Skeletal muscle cell (primary cell): Measurements from ENCODE around the gene ADARB2.

Source experiments
- DNase-seq: peaks from one replicate; pipeline ENCODE4 v3.0.0-alpha.2; 2010; ENCODE audit warnings: low read depth
- H3K4me3 ChIP-seq: 2 replicates; pipeline ENCODE4 v1.5.1; 2011; ENCODE audit warnings: low read depth, mild to moderate bottlenecking, control low read depth, low read length, moderate library complexity

Gene ADARB2

DNA sequence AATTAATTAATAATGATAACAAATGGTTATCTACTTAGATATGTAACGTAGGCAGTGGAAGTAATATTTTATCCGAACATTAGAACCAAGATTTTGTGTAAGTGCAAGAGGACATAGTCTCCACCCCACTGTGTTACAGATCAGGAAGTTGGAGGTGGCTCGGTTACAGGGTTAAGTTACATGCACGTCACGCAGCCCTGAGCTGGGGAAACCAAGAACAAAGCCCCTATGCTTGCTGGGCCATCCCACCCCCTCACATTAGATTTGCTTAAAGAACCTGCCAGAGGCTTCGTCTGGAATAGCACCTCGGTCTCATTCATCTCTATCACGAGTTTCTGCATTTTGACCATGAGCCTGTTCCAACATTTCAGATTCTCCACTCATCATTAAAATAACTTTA is 214.1 kb downstream of the ADARB2 start:
- H3K4me3 ChIP-seq: no peak overlapping the region
- no peak for DNase-seq

DNA sequence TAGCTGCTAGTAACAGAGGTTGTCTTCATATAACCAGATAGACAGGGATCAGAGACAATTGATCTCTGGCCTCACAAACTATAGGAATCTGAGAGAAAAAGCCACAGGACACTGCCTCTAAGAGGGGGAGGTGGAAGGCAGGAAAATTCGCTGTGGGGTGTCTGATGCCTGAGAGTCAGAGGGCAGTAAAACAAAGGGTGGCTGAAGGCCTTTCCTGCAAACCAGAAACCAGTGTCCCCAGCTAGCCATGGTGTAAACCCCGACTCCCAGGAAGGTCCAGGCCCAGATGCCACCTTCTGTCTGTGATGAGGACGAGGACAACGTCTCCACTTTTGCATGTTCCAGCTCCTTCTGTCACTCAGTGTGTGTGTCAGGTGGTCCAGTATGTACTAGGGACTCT is 215.1 kb downstream of the ADARB2 start:
- H3K4me3 ChIP-seq: no peak overlapping the region
- no peak for DNase-seq

DNA sequence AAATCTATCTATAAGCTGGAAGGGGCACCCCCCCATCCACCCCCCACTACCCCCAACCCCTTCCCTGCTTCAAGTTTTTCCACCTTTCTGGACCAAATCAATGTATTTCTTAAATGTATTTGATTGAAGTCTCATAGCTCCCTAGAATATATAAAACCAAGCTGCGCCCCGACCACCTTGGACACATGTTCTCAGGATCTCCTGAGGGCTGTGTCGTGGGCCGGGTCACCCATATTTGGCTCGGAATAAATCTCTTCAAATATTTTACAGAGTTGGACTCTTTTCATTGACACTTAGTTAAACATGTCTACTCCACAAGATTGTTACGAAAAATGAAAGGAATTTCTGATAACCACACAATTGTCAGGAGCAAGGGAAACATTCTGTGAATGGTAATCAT is 215.6 kb downstream of the ADARB2 start:
- no peak for DNase-seq
- no peak overlapping the region for H3K4me3 ChIP-seq

DNA sequence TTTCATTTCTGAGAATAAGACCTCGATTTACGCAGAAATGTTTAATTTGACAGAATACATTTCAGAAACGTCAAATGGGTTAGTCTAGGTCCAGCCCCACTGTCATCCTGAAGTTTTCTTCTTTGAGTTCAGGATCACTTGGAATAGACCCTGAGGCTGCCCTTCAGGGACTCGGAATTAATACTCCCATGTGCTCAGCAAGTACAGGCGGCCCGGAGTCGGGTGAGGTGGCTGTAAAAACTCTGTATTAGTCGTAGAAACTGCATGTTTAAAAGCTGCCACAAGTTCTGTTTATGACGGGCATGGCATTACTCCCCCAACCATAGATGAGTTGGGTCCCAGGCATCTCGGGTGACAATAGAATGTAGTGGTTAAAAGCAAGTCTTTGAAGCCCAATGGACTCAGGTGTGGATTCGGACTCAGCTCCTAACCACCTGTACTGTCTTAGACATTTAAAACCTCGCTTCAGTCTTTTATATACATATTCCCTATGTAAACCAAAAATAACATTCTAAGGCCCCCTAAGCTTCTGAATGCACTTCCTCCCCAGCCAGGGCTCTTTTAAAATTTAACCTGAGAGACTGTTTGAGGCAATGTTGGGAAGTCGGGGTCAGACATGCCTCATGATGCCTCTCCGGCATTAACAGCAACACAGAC is 216.3 kb downstream of the ADARB2 start:
- no peak for DNase-seq
- H3K4me3 ChIP-seq: no peak overlapping the region

- no peak for DNase-seq
- no peak overlapping the region for H3K4me3 ChIP-seq
These were observed 217.9 kb downstream of the ADARB2 start for GRCh38 chr10:1519391-1519790.

GRCh38 chr10:1517684-1518083 is 219.6 kb downstream of the ADARB2 start:
- no peak for DNase-seq
- no peak overlapping the region for H3K4me3 ChIP-seq

GRCh38 chr10:1516492-1517165 is 220.7 kb downstream of the ADARB2 start:
- no peak overlapping the region for H3K4me3 ChIP-seq
- DNase-seq: no peak

DNA sequence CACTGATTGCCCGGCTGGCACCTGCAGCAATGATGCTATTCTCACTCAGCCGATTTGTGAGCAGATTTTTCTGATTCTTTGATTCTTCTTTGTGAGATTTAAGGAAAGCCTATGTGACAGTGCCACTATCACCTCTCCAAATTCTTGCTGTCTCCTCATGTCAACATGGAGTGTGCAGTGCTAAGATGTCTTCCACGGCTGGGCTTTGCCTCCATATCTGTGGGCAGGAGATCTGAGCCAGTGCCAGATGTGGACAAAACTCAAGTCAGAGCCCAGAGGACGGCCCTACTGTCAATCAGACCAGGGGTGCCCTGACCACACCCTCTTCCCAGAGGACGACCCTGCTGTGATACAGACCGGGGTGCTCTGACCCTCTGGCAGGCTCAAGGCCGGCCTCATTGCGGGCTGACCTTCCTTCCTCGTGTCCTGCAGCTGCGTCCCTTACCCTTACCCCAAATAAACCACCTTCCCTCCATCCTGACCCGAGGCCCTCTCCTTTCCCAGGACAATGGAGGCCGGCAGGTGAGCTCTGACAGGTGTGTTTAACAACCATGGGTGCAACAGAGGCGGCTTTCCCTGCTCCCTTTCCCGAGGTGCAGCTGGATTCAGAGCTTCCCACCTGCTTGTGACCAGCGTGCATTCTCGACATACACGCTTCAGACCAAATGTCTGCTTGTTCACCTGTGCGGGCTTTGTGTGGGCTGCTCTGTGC is 221.4 kb downstream of the ADARB2 start:
- no peak for DNase-seq
- H3K4me3 ChIP-seq: no peak overlapping the region

DNA sequence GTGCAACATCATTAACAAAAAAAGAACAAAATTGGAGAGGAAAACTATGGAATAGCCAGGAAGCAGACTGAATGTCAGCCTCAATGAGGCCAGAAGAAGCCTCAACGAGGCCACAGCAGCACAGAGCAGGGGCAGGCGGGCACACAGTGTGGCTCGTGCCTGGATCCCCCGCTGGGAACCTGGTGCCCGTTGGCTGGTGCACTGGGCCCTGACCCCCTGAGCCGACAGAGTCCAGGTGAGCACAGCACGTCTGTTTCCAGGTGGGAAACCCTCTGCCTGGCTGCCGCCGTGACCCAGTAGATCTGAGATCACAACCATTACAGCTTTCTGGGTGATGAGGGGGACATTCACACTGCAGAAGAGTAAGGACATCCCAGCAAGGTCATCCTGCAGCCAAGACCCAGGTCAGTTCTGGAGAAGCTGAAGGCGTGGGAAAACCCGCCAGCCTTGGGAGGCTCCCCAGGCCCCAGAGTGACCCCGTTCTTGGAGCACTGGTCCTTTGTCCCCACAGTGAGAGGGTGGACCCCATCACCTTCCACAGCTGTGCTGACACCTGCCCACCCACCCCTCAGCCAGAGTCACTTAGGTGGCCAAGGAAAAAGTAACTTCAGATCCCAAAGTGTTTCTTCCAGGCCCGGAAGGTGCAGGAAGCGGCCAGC is 222.1 kb downstream of the ADARB2 start:
- no peak overlapping the region for H3K4me3 ChIP-seq
- no peak for DNase-seq

DNA sequence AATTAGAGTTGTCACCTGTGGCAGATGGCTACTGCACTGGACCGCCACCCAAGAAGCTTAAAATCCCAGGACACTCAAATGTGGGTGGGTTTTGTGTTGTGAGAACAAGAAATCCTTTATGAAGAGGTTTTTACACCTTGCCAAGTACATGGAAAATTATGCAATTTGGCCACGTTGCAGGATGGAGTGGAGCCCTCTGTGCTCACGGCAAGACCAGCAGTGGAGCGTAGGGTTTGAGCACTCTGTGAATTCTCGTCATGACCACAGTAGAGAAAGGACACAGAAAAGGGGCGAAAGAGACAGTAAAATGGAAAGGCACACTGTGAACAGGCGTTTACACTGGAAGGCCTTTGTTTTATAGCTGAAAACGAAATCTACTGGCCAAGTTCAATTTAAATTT is 222.6 kb downstream of the ADARB2 start:
- DNase-seq: no peak
- H3K4me3 ChIP-seq: no peak overlapping the region

GRCh38 chr10:1513221-1513620 is 224.1 kb downstream of the ADARB2 start:
- DNase-seq: no peak
- H3K4me3 ChIP-seq: no peak overlapping the region

- no peak for DNase-seq
- H3K4me3 ChIP-seq: no peak overlapping the region
These were observed 228.3 kb downstream of the ADARB2 start for GRCh38 chr10:1509011-1509530.

- no peak for DNase-seq
- H3K4me3 ChIP-seq: no peak overlapping the region
These were observed 229.2 kb downstream of the ADARB2 start for GRCh38 chr10:1508096-1508495.

DNA sequence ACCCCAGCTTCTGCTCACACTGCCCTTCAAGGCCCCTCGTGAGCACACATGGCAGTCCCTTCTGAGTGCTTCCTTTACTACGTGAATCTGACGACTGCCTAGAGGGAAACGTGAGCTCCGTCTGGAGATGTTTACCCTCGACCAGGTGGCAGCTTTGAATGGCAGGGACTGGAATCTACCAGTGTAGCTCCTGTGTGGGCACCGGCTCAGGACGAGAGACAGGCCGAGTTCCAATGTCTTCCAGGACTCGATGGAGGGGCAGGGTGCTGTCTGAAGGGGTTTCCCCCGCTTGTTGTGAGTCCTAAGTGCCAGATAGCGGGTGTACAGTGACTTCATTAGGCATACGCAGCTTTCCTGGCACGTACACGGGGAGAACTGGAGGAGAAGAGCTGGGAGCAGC is 229.9 kb downstream of the ADARB2 start:
- no peak for DNase-seq
- H3K4me3 ChIP-seq: no peak overlapping the region

GRCh38 chr10:1504940-1505339 is 232.4 kb downstream of the ADARB2 start:
- no peak overlapping the region for H3K4me3 ChIP-seq
- no peak for DNase-seq

DNA sequence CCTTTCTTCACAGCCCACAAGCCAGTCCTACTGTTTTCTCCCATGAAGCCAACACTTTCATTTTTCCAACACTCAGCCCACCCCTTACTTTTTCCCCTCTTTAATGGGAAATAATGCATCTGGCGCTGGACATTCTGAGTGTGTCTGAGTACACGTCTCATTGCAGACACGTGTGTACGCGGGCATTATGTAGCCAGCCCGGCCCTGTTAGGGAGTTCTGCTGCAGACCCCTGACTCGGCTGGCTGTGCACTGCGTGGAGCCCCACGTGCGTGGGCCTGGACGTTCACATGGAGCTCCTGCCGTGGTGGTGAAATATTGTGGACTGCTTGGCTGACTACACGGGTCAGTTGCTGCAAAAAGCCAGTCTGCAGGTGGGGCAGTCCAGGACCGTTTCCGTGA is 233.0 kb downstream of the ADARB2 start:
- no peak overlapping the region for H3K4me3 ChIP-seq
- DNase-seq: no peak

- no peak for DNase-seq
These were observed 234.9 kb downstream of the ADARB2 start for GRCh38 chr10:1502451-1502850.

DNA sequence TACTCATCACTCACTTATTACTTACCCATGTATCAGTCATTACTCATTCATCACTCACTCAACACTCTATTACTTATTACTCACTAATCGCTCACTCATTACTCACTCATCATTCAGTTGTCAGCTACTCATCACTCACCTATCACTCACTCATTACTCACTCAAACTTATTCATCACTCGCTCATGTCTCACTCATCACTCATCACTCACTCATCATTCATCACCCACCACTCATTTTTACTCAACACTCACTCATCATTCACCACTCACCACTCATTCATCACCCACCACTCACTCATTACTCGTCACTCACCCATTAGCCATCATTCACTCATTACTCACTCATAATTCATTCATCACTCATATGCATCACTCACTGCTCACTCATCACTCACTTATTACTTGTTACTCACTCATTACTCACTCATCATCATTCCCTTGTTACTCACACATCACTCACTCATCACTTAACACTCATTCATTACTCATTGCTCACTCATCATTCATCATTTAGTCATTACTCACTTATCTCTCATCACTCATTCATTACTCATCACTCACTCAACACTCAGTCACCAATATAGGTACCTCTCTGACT is 237.9 kb downstream of the ADARB2 start:
- H3K4me3 ChIP-seq: no peak overlapping the region
- DNase-seq: no peak

More at GRCh38 chr10:1502451-1502850, 234.9 kb downstream of the ADARB2 start:
- H3K4me3 ChIP-seq: no peak overlapping the region

GRCh38 chr10:1498746-1499358 is 238.5 kb downstream of the ADARB2 start:
- H3K4me3 ChIP-seq: no peak overlapping the region
- no peak for DNase-seq
